ENCODE measurements around the gene FGF7.

- no peak for TF ChIP-seq POLR2A (IDR thresholded peaks at IDR 0.05)
- no peak for TF ChIP-seq CTCF (IDR thresholded peaks at IDR 0.05)
These were observed 67.9 kb downstream of the FGF7 start for GRCh38 chr15:49490966-49491365.
